ENCODE results near the gene FAIM2. TPM values are rescaled to one million over a fixed set of nuclear protein-coding genes. Genes with fewer than 3 reads are reported as not detected.

The FAIM2 gene
- total RNA-seq, 1 experiment from 2014 or later, result 0.22 TPM

GRCh38 chr12:49953151-49953550 lies 49.5 kb upstream of the FAIM2 start:
- ATAC-seq (no peak), DNase-seq (ENCODE audit: low spot score) (no peak)
- H3K36me3 Mint-ChIP-seq, result no peaks in the 10 kb centered on the region
- H3K4me3 Mint-ChIP-seq, result no peak overlapping the region
- H3K4me1 Mint-ChIP-seq, result peaks cover 2% of the 10 kb centered on the region; the same call in 1 of the 2 replicates
- POLR2A ChIA-PET, result no interaction called here
- no peak overlapping the region for H3K27ac Mint-ChIP-seq
- CTCF ChIA-PET, result interaction anchor here (3.6 to 7.6 kb wide), 3 partner anchors 7 to 86 kb away, joined by 17 to 70 read pairs (median 48); no protein-coding TSS in a partner anchor
- peaks cover 19% of the 10 kb centered on the region for H3K27me3 Mint-ChIP-seq (ENCODE audit: low read depth)
- H3K9me3 Mint-ChIP-seq, result no peaks in the 10 kb centered on the region
- TF ChIP-seq AFF4 (CRISPR knock-in tag; IDR thresholded peaks at IDR 0.05; ENCODE audit: borderline replicate concordance), result no peak
- TF ChIP-seq IRF2 (CRISPR knock-in tag; IDR thresholded peaks at IDR 0.05; ENCODE audit: borderline replicate concordance, low read depth), result no peak
- no peak for TF ChIP-seq ZNF423 (CRISPR knock-in tag; IDR thresholded peaks at IDR 0.05)
- no peak for TF ChIP-seq ZNF396 (CRISPR knock-in tag; IDR thresholded peaks at IDR 0.05; ENCODE audit: borderline replicate concordance)
- no peak for TF ChIP-seq NFYB (CRISPR knock-in tag; conservative IDR thresholded peaks at IDR 0.05; ENCODE audit: low read depth)
- no peak for TF ChIP-seq ZBTB43 (CRISPR knock-in tag; IDR thresholded peaks at IDR 0.05)
- TF ChIP-seq PRDM15 (CRISPR knock-in tag; IDR thresholded peaks at IDR 0.05), result no peak
- no peak for TF ChIP-seq ZNF425 (CRISPR knock-in tag; conservative IDR thresholded peaks at IDR 0.05)
- TF ChIP-seq KAT7 (CRISPR knock-in tag; IDR thresholded peaks at IDR 0.05; ENCODE audit: borderline replicate concordance), result no peak
- TF ChIP-seq CTCF (IDR thresholded peaks at IDR 0.05), result no peak
- no peak for TF ChIP-seq ATF1 (CRISPR knock-in tag; IDR thresholded peaks at IDR 0.05)
